Neuronal stem cell (in vitro differentiated cells): ENCODE results near the gene DNAL4.

Experiments used
- DNase-seq: peaks from one replicate; pipeline ENCODE4 v3.0.0-alpha.2; 2013; ENCODE audit warnings: low spot score
- H2AFZ ChIP-seq: one replicate; pipeline ENCODE4 v1.6.1; 2013; ENCODE audit warnings: mild to moderate bottlenecking, low read length, inconsistent platforms
- H2AK5ac ChIP-seq: 2 replicates; pipeline ENCODE4 v1.6.1; 2013; ENCODE audit warnings: low read depth, mild to moderate bottlenecking, inconsistent platforms, low read length, moderate library complexity, mixed read lengths
- H2BK120ac ChIP-seq: 2 replicates; pipeline ENCODE4 v1.6.1; 2013; ENCODE audit warnings: low read depth, mild to moderate bottlenecking, inconsistent platforms, low read length, moderate library complexity, mixed read lengths
- H2BK12ac ChIP-seq: one replicate; pipeline ENCODE4 v1.6.1; 2013; ENCODE audit warnings: low read length, inconsistent platforms
- H2BK15ac ChIP-seq: 2 replicates; pipeline ENCODE4 v1.6.1; 2013; ENCODE audit warnings: mild to moderate bottlenecking, low read length, inconsistent platforms, mixed read lengths
- H2BK5ac ChIP-seq: one replicate; pipeline ENCODE4 v1.6.1; 2013; ENCODE audit warnings: inconsistent platforms, mild to moderate bottlenecking, low read length, moderate library complexity
- H3K14ac ChIP-seq: one replicate; pipeline ENCODE4 v1.6.1; 2013; ENCODE audit warnings: low read length, inconsistent platforms
- H3K18ac ChIP-seq: 2 replicates; pipeline ENCODE4 v1.6.1; 2013; ENCODE audit warnings: low read length, inconsistent platforms
- H3K23ac ChIP-seq: 2 replicates; pipeline ENCODE4 v1.6.1; 2013; ENCODE audit warnings: low read depth, mild to moderate bottlenecking, mixed read lengths, low read length, inconsistent platforms; ENCODE audit not compliant: poor library complexity
- H3K27ac ChIP-seq: replicated peaks from 3 replicates; pipeline ENCODE4 v1.5.1; 2013; ENCODE audit warnings: low read length, inconsistent platforms
- H3K27me3 ChIP-seq, 3 experiments: 2 replicates each; pipeline ENCODE4 v1.6.1; 2013; ENCODE audit warnings: low read length in 3 of 3, mild to moderate bottlenecking in 2 of 3, inconsistent platforms in 1 of 3, low read depth in 1 of 3, mixed read lengths in 1 of 3, moderate library complexity in 1 of 3; ENCODE audit not compliant: control insufficient read depth in 3 of 3, insufficient read depth in 3 of 3
- H3K36me3 ChIP-seq, 2 donors: replicated peaks in 1 of 2; 2 replicates each; pipeline ENCODE4 v1.6.1; 2013; ENCODE audit warnings: low read length in 2 of 2; ENCODE audit not compliant: control insufficient read depth in 2 of 2, insufficient read depth in 2 of 2
- H3K4ac ChIP-seq: 2 replicates; pipeline ENCODE4 v1.6.1; 2013; ENCODE audit warnings: inconsistent platforms, mild to moderate bottlenecking, low read length, moderate library complexity
- H3K4me1 ChIP-seq, 2 donors: 1 replicate in 1 of 2; 2 replicates in 1 of 2; pipeline ENCODE4 v1.6.1; 2013; ENCODE audit warnings: low read length in 2 of 2, low read depth in 1 of 2; ENCODE audit not compliant: control insufficient read depth in 2 of 2, insufficient read depth in 1 of 2
- H3K4me2 ChIP-seq: one replicate; pipeline ENCODE4 v1.6.1; 2013; ENCODE audit warnings: mild to moderate bottlenecking, low read length, inconsistent platforms; ENCODE audit not compliant: insufficient read depth, poor library complexity, severe bottlenecking
- H3K4me3 ChIP-seq, 2 donors: 2 replicates each; pipeline ENCODE4 v1.5.1; 2013; ENCODE audit warnings: low read length in 2 of 2, mild to moderate bottlenecking in 2 of 2, inconsistent platforms in 1 of 2, moderate library complexity in 1 of 2
- H3K79me1 ChIP-seq: one replicate; pipeline ENCODE4 v1.6.1; 2013; ENCODE audit warnings: low read depth, mild to moderate bottlenecking, inconsistent platforms, low read length, moderate library complexity
- H3K9ac ChIP-seq: one replicate; pipeline ENCODE4 v1.6.1; 2013; ENCODE audit warnings: mild to moderate bottlenecking, low read depth, low read length, inconsistent platforms; ENCODE audit not compliant: poor library complexity
- H3K9me3 ChIP-seq, 2 donors: replicated peaks in 1 of 2; 2 replicates each; pipeline versions ENCODE3 to v1.6.1; 2013; ENCODE audit warnings: low read length in 2 of 2, mild to moderate bottlenecking in 2 of 2, inconsistent platforms in 1 of 2, low read depth in 1 of 2, mixed read lengths in 1 of 2, moderate library complexity in 1 of 2; ENCODE audit not compliant: control insufficient read depth in 2 of 2, insufficient read depth in 1 of 2
- H4K8ac ChIP-seq: one replicate; pipeline ENCODE4 v1.6.1; 2013; ENCODE audit warnings: low read depth, mild to moderate bottlenecking, inconsistent platforms, low read length, moderate library complexity
- H4K91ac ChIP-seq: one replicate; pipeline ENCODE4 v1.6.1; 2013; ENCODE audit warnings: low read length, low read depth, mild to moderate bottlenecking, inconsistent platforms; ENCODE audit not compliant: poor library complexity
- WGBS, 2 donors: extraction: QIAGEN DNeasy Blood & Tissue Kit; methylation state at CpG; one replicate each; pipeline ENCODE4 v1.1.7; 2013; ENCODE audit warnings: missing lambda C conversion rate in 2 of 2, mixed read lengths in 1 of 2; ENCODE audit not compliant: insufficient read length in 2 of 2, insufficient replicate concordance in 1 of 2; ENCODE audit errors: extremely low coverage in 2 of 2; 5-methylcytosine and 5-hydroxymethylcytosine counted together

DNAL4 gene

GRCh38 chr22:38756711-38757463 is 37.1 kb downstream of the DNAL4 start:
- no peak overlapping the region for H3K9ac ChIP-seq
- WGBS, 2 donors: no CpG with 5 or more reads among the region's 17 CpGs
- H3K18ac ChIP-seq: no peak overlapping the region
- H3K27ac ChIP-seq: no peak overlapping the region
- H3K27me3 ChIP-seq: peaks cover 0 to 7% (median 2%) of the 10 kb centered on the region in 3 experiments
- H3K79me1 ChIP-seq: peaks cover 2% of the 10 kb centered on the region
- H3K23ac ChIP-seq: no peak overlapping the region
- peak overlapping the region; percentile 42 for H2AK5ac ChIP-seq
- H2AFZ ChIP-seq: peak overlapping the region; percentile 95
- no peak overlapping the region for H2BK15ac ChIP-seq
- H2BK5ac ChIP-seq: no peak overlapping the region
- no peak overlapping the region for H3K14ac ChIP-seq
- no peak for DNase-seq
- H3K9me3 ChIP-seq: peaks cover 0 to 2% of the 10 kb centered on the region in 2 donors
- peak overlapping the region in 1 of 2 donors; percentile 66 for H3K4me3 ChIP-seq
- no peak overlapping the region for H4K8ac ChIP-seq
- H3K4me2 ChIP-seq: no peak overlapping the region
- H2BK120ac ChIP-seq: no peak overlapping the region
- no peak overlapping the region for H3K4ac ChIP-seq
- peaks cover 7 to 13% of the 10 kb centered on the region in 2 donors for H3K4me1 ChIP-seq
- no peak overlapping the region for H4K91ac ChIP-seq
- peaks cover 4 to 17% of the 10 kb centered on the region in 2 donors for H3K36me3 ChIP-seq
- no peak overlapping the region for H2BK12ac ChIP-seq

DNA sequence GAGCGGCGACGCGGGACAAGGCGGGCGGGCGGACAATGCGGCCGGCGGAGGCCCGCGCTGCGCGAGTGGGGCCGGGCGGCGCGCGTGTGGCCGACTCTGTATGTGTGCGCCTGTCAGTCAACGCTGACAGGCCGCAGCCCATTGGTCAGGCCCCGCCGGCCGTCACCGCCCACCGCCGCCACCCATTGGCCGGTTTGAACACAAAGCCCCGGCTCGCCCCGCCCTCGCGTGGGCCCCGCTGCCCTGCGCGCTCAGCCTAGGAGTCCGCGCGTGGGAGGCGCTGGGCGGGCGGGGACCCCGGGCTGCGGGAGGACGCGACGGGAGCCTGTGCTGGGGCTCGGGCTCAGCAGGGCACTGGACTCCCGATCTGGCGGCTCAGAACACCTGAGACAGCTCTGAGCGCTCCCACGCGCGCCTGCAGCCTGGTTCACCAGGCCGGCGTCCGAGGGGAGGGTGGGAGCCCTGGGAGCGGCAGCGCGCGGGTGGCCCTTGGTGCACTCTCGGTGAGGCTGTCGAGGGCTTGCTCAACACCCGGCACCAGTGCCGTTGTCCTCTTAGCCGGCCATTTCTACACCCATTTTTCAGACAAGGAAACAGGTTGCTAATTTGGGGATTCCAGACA is 37.9 kb downstream of the DNAL4 start, which contains the start of gene SUN2:
Gene SUN2 (minus strand): TSS at position 88 of the 622 bp plus-strand sequence. CDS start 3,370 bp downstream, outside the sequence.
- Histone ChIP-seq H3K4me1 (peaks cover 6 to 13% of the 10 kb centered on the region in 2 donors), H4K8ac (no peak within 1 kb of the TSS), H2AFZ (peak within 1 kb of the TSS; percentile 95), H3K4me2 (peak within 1 kb of the TSS; percentile 89), H3K79me1 (peaks cover 2% of the 10 kb centered on the region), H2BK5ac (no peak within 1 kb of the TSS), H2AK5ac (peak within 1 kb of the TSS; percentile 82), H3K27me3 (peaks cover 0 to 7% (median 0%) of the 10 kb centered on the region in 3 experiments), H3K23ac (peak within 1 kb of the TSS; percentile 67), H4K91ac (no peak within 1 kb of the TSS), H2BK15ac (peak within 1 kb of the TSS; percentile 92), H3K4ac (peak within 1 kb of the TSS; percentile 97), H3K14ac (peak within 1 kb of the TSS; percentile 17), H3K36me3 (peaks cover 10 to 25% of the 10 kb centered on the region in 2 donors), H3K4me3 (peak within 1 kb of the TSS; percentile 66 to 86), H3K18ac (peak within 1 kb of the TSS; percentile 97), H2BK120ac (peak within 1 kb of the TSS; percentile 44), H2BK12ac (no peak within 1 kb of the TSS), H3K9me3 (no peaks in the 10 kb centered on the region), H3K27ac (peak within 1 kb of the TSS; percentile 54), H3K9ac (peak within 1 kb of the TSS; percentile 89)
- peak; percentile 75 for DNase-seq
- WGBS, 2 donors: no CpG with 5 or more reads among the region's 68 CpGs

GRCh38 chr22:38755155-38755910 is 38.6 kb downstream of the DNAL4 start:
- Histone ChIP-seq H2BK12ac (no peak overlapping the region), H3K79me1 (peaks cover 2% of the 10 kb centered on the region), H3K9ac (peak overlapping the region; percentile 85), H3K14ac (no peak overlapping the region), H3K4me3 (peak overlapping the region; percentile 66 to 86), H4K8ac (no peak overlapping the region), H3K27ac (peak overlapping the region; percentile 54), H2AFZ (peak overlapping the region; percentile 95), H2BK5ac (no peak overlapping the region), H3K23ac (no peak overlapping the region), H2BK15ac (peak overlapping the region; percentile 42), H3K4me1 (peaks cover 1 to 9% of the 10 kb centered on the region in 2 donors), H3K27me3 (peaks cover 0 to 7% (median 0%) of the 10 kb centered on the region in 3 experiments), H3K9me3 (no peaks in the 10 kb centered on the region), H2AK5ac (no peak overlapping the region), H3K18ac (peak overlapping the region; percentile 85), H3K4ac (no peak overlapping the region), H3K4me2 (peak overlapping the region; percentile 72), H3K36me3 (peaks cover 15 to 32% of the 10 kb centered on the region in 2 donors), H4K91ac (no peak overlapping the region), H2BK120ac (no peak overlapping the region)
- peak; percentile 69 for DNase-seq
- WGBS, 2 donors: no CpG with 5 or more reads among the region's 74 CpGs
